SHP77 treated with DMSO at 0.1 percent for 48 hours (cell line): Measurements from ENCODE around the gene SPTA1.

Source experiments
- DNase-seq: peaks from one replicate; lab custom pipeline; 2025; lab: John Stamatoyannopoulos, UW

Gene SPTA1

DNA sequence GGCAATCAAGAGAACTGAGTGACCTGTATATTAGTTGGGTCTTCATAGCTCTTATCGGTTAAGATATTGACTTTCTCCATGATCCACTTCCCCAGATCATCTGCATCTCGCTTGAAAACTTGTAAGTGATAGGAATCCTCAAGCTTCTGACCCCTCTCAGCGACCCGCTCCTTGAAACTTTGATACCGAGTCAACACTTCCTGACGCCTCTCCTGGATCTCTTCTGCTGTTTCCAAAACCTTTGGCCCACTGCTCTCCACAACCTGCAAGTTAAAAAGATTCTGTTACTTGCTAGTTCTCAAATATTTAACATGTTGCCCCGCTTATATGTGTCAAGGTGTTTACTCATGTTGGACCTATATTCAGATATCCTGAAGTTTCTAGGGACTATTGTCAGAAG is 1.4 kb downstream of the SPTA1 start:
- no peak for DNase-seq

DNA sequence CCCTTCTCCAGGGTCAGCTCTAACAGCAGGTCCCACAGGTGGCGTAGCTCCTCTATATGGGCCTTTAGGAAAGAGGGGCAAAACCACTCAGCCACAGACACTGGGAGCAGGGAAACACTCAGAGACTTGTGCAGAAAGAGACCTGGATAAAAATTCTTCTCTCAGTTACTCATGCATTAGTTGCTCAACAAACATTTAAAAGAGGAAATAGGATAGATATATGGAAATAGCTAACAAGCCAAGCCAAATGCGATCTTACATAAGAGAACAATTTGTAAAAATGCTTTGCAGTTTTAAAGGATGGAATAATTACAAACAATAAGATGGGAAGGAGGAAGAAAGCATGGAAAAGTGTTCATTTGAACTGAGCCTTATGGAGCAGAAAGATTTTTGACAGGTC is 4.9 kb downstream of the SPTA1 start:
- no peak for DNase-seq

DNA sequence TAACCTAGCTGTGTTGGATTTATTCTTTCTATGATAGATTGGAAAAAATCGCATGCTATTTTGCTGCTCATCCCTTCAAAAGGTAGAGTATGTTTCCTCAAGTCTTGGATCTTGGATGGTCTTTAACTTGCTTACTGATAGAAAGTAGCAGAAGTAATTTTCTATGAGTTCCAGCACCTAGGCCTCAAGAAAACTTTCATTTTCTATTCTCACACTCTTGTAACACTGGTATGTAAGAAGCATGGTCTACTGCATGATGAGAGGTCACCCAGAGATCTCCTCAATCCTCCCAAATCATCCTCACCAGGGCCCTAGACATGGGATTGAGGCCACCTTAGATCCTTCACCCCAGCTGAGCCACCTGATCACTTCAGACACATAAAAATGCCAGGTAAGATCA is 7.2 kb downstream of the SPTA1 start:
- no peak for DNase-seq

DNA sequence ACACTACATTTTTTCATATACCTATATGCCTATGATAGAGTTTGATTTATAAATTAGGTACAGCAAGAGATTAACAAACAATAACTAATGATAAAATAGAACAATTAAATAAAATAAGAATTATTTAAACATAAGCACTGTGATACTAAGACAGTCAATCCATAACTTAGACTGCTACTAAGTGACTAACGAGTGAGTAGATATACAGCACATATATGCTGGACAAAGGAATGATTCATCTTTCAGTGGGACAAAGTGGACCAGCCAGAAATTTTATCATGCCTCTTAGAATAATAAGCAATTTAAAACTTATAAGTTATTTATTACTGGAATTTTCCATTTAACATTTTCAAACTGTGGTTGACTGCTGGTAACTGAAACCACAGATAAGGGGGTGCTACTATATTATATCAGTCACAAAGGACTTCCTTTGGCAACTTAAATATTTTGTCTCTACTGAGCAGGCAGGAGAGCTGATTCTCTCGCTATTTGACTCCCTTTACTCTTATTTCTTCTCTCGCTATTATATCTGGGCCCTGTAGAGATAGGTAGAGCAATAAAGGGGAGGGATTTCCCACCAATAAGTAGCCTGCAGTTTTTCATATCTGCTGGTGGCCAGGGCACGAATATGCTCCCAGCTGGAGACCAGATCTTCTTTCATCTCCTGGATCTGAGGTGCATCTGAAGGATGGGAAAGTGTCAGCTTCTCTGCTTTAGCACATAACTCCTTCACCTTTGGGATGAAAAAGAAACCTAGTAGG is 10.8 kb downstream of the SPTA1 start:
- DNase-seq, result no peak

- DNase-seq, result no peak
Observed at GRCh38 chr1:158674302-158674701, 12.2 kb downstream of the SPTA1 start.

DNA sequence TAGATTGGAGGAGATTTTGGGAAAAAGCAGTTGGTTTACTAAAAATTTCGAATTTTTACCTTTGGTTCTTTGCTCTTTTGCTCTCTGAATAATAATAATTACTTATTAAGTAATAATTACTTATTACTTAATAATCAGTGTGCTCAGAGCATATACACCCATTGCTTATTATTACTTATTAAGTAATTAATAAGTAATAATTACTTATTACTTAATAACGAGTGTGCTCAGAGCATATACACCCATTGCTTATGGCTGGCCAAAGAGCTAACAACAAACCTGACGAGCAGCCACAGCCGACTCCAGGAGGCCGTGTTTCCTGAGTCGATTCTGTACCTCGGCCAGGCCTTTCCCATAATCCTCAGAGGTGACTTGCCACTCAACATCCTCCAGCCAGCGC is 20.5 kb downstream of the SPTA1 start:
- DNase-seq, result no peak

DNA sequence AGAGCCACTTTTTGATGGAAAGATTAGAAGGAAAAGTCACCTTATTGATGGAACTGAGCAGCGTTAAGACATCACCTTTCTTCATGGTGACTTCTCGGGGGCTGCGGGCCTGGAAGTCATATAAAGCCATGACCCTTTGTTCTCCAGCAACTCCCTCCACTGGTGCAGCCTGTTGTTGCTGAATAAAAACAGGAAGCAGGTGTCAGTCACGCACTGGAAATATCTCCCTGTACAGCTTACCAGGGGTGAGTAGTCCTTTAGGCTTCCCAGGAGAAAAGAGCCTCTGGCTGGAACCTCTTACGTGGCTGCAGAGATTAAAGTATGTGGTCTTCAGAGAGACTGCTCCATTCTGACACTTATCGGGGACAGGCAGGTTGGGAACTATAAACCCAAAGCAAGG is 31.9 kb downstream of the SPTA1 start:
- peak; percentile 69 for DNase-seq

- DNase-seq, result no peak
Observed at GRCh38 chr1:158654086-158654485, 32.4 kb downstream of the SPTA1 start.

- DNase-seq, result no peak
Observed at GRCh38 chr1:158652721-158653334, 33.7 kb downstream of the SPTA1 start.

DNA sequence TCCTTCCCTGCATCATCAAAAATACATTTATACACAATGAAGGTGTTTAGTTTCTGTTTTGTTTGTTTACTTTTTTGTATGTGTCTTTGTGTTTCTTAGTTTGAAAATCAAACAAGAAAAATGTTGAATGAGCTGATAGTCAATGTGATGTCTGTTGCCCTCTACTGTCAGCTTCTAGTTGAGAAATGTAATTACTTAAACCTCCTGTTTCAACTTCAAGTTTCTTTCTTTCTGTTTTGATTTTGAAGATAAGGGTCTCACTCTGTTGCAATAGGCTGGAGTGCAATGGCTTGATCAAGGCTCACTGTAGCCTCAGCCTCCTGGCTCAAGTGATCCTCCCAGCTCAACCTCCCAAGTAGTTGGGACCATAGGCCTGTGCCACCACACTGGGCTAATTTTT is 37.5 kb downstream of the SPTA1 start:
- no peak for DNase-seq

- DNase-seq, result no peak
Observed at GRCh38 chr1:158646465-158646864, 40.0 kb downstream of the SPTA1 start.

GRCh38 chr1:158644449-158644848 is 42.1 kb downstream of the SPTA1 start:
- no peak for DNase-seq

- no peak for DNase-seq
Observed at GRCh38 chr1:158638904-158639303, 47.6 kb downstream of the SPTA1 start.

GRCh38 chr1:158638146-158638545 is 48.4 kb downstream of the SPTA1 start:
- DNase-seq, result no peak

- no peak for DNase-seq
Observed at GRCh38 chr1:158613764-158614163, 72.8 kb downstream of the SPTA1 start.

DNA sequence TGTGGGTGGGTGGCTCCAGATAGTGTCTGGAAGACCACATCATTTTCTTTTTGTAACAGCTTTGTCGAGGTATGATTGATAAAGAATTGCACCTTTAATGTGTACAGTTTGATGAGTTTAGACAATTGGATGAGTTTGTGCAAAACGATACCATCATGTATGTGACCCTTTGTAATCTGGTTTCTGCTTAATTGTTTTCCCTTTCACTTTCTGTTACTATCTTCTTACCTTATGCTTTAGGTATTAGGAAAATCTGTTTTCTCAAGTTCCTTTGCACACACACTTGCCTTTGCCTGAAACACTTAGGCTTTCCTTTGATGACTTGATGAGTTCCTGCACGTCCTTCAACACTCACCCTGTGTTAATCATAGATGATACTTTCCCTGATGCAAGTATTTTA is 74.6 kb downstream of the SPTA1 start:
- no peak for DNase-seq

- DNase-seq, result no peak
Observed at GRCh38 chr1:158607296-158607695, 79.2 kb downstream of the SPTA1 start.

DNA sequence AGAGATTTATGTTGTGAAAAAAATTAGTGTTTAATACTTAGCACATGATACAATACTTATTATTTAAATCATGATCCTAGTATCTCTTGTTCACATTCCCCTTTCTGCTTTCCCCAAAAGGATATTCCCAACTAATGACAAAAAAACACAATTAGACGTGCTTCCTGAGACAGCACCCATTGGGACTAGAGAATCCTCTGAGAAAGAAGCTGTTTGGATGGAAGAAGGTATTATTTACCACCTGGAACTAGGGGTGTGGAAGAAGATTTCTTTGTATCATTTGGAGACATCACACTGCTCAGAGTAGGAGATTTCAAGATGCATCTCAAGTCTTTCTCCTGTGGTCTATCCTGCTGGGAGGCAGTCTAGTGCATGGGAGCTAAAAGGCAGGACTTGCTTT is 81.5 kb downstream of the SPTA1 start, which contains the start of gene OR10Z1:
Gene OR10Z1, plus strand, starts transcription at position 301 of the 400 bp plus-strand sequence. CDS start 1,171 bp downstream, outside the sequence.
- no peak for DNase-seq

GRCh38 chr1:158600735-158601134 is 85.8 kb downstream of the SPTA1 start:
- DNase-seq, result no peak

DNA sequence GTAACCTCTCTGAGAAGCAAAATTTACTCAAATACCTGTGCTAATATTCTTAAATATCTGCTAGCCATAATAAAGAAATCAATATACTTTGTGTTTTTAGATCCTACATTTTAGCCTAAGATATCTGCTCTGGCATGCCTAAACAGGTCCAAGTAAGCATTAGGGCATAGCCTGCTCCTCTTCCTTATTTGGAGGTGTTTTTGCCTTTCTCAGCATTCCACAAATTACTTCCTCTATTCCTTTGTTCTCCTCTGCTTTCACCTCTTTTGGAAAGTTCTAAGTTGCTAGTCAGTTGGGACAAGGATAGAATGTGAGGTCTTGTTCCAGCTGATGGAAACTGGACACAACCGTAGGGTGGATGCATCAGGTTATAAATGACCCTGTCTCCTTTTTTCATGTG is 99.6 kb downstream of the SPTA1 start:
- DNase-seq, result no peak

GRCh38 chr1:158583962-158584361 is 102.6 kb downstream of the SPTA1 start:
- DNase-seq, result no peak

DNA sequence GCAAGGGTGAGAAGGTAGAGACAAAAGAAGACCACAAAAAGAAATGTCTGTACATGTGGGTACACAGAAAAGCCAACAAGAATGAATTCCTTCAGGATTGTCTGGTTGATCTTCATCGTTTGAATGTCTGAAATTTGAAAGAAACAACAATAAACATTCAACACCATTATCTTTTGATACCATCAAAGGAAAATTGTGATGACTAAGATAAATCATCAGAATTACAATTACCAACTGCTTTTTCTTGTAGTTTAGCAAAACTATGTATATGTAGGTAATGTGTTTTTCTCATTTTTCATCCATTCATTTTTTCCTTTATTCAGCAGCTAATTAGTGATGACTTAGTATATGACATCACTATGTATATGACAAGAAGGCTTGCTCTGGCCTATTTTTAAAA is 106.8 kb downstream of the SPTA1 start, which contains the start of gene OR10X1:
Gene OR10X1, minus strand, starts transcription at position 167 of the 400 bp plus-strand sequence. Its CDS starts 0 bp downstream, at position 167.
- no peak for DNase-seq

DNA sequence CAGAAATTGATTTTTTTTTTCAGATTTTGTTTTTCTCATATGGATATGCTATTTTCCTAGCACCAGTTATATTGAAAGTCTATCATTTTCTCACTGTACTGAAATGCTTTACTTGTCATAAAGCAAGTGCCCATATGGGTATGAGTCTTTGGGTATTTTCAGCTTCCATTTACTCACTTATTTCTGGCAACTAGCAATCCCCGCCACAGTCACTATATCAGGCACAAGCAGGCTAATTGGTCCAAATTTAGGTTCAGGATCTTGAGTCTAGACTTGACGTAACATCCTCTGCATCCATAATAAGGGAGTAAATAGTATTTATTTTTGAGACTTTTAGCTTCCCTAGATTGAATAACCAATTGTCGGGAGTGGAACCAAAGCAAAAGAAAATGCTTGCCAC is 109.0 kb downstream of the SPTA1 start:
- DNase-seq, result no peak

- no peak for DNase-seq
Observed at GRCh38 chr1:158572226-158572625, 114.3 kb downstream of the SPTA1 start.
